Neuronal stem cell (in vitro differentiated cells): ENCODE results near the gene OPTC.

ENCODE experiments used
- DNase-seq: peaks from one replicate; pipeline ENCODE4 v3.0.0-alpha.2; 2013; ENCODE audit warnings: low spot score
- H2AFZ ChIP-seq: one replicate; pipeline ENCODE4 v1.6.1; 2013; ENCODE audit warnings: mild to moderate bottlenecking, low read length, inconsistent platforms
- H2AK5ac ChIP-seq: 2 replicates; pipeline ENCODE4 v1.6.1; 2013; ENCODE audit warnings: low read depth, mild to moderate bottlenecking, inconsistent platforms, low read length, moderate library complexity, mixed read lengths
- H2BK120ac ChIP-seq: 2 replicates; pipeline ENCODE4 v1.6.1; 2013; ENCODE audit warnings: low read depth, mild to moderate bottlenecking, inconsistent platforms, low read length, moderate library complexity, mixed read lengths
- H2BK12ac ChIP-seq: one replicate; pipeline ENCODE4 v1.6.1; 2013; ENCODE audit warnings: low read length, inconsistent platforms
- H2BK15ac ChIP-seq: 2 replicates; pipeline ENCODE4 v1.6.1; 2013; ENCODE audit warnings: mild to moderate bottlenecking, low read length, inconsistent platforms, mixed read lengths
- H2BK5ac ChIP-seq: one replicate; pipeline ENCODE4 v1.6.1; 2013; ENCODE audit warnings: inconsistent platforms, mild to moderate bottlenecking, low read length, moderate library complexity
- H3K14ac ChIP-seq: one replicate; pipeline ENCODE4 v1.6.1; 2013; ENCODE audit warnings: low read length, inconsistent platforms
- H3K18ac ChIP-seq: 2 replicates; pipeline ENCODE4 v1.6.1; 2013; ENCODE audit warnings: low read length, inconsistent platforms
- H3K23ac ChIP-seq: 2 replicates; pipeline ENCODE4 v1.6.1; 2013; ENCODE audit warnings: low read depth, mild to moderate bottlenecking, mixed read lengths, low read length, inconsistent platforms; ENCODE audit not compliant: poor library complexity
- H3K27ac ChIP-seq: replicated peaks from 3 replicates; pipeline ENCODE4 v1.5.1; 2013; ENCODE audit warnings: low read length, inconsistent platforms
- H3K27me3 ChIP-seq, 3 experiments: 2 replicates each; pipeline ENCODE4 v1.6.1; 2013; ENCODE audit warnings: low read length in 3 of 3, mild to moderate bottlenecking in 2 of 3, inconsistent platforms in 1 of 3, low read depth in 1 of 3, mixed read lengths in 1 of 3, moderate library complexity in 1 of 3; ENCODE audit not compliant: control insufficient read depth in 3 of 3, insufficient read depth in 3 of 3
- H3K36me3 ChIP-seq, 2 donors: replicated peaks in 1 of 2; 2 replicates each; pipeline ENCODE4 v1.6.1; 2013; ENCODE audit warnings: low read length in 2 of 2; ENCODE audit not compliant: control insufficient read depth in 2 of 2, insufficient read depth in 2 of 2
- H3K4ac ChIP-seq: 2 replicates; pipeline ENCODE4 v1.6.1; 2013; ENCODE audit warnings: inconsistent platforms, mild to moderate bottlenecking, low read length, moderate library complexity
- H3K4me1 ChIP-seq, 2 donors: 1 replicate in 1 of 2; 2 replicates in 1 of 2; pipeline ENCODE4 v1.6.1; 2013; ENCODE audit warnings: low read length in 2 of 2, low read depth in 1 of 2; ENCODE audit not compliant: control insufficient read depth in 2 of 2, insufficient read depth in 1 of 2
- H3K4me2 ChIP-seq: one replicate; pipeline ENCODE4 v1.6.1; 2013; ENCODE audit warnings: mild to moderate bottlenecking, low read length, inconsistent platforms; ENCODE audit not compliant: insufficient read depth, poor library complexity, severe bottlenecking
- H3K4me3 ChIP-seq, 2 donors: 2 replicates each; pipeline ENCODE4 v1.5.1; 2013; ENCODE audit warnings: low read length in 2 of 2, mild to moderate bottlenecking in 2 of 2, inconsistent platforms in 1 of 2, moderate library complexity in 1 of 2
- H3K79me1 ChIP-seq: one replicate; pipeline ENCODE4 v1.6.1; 2013; ENCODE audit warnings: low read depth, mild to moderate bottlenecking, inconsistent platforms, low read length, moderate library complexity
- H3K9ac ChIP-seq: one replicate; pipeline ENCODE4 v1.6.1; 2013; ENCODE audit warnings: mild to moderate bottlenecking, low read depth, low read length, inconsistent platforms; ENCODE audit not compliant: poor library complexity
- H3K9me3 ChIP-seq, 2 donors: replicated peaks in 1 of 2; 2 replicates each; pipeline versions ENCODE3 to v1.6.1; 2013; ENCODE audit warnings: low read length in 2 of 2, mild to moderate bottlenecking in 2 of 2, inconsistent platforms in 1 of 2, low read depth in 1 of 2, mixed read lengths in 1 of 2, moderate library complexity in 1 of 2; ENCODE audit not compliant: control insufficient read depth in 2 of 2, insufficient read depth in 1 of 2
- H4K8ac ChIP-seq: one replicate; pipeline ENCODE4 v1.6.1; 2013; ENCODE audit warnings: low read depth, mild to moderate bottlenecking, inconsistent platforms, low read length, moderate library complexity
- H4K91ac ChIP-seq: one replicate; pipeline ENCODE4 v1.6.1; 2013; ENCODE audit warnings: low read length, low read depth, mild to moderate bottlenecking, inconsistent platforms; ENCODE audit not compliant: poor library complexity
- WGBS, 2 donors: extraction: QIAGEN DNeasy Blood & Tissue Kit; methylation state at CpG; one replicate each; pipeline ENCODE4 v1.1.7; 2013; ENCODE audit warnings: missing lambda C conversion rate in 2 of 2, mixed read lengths in 1 of 2; ENCODE audit not compliant: insufficient read length in 2 of 2, insufficient replicate concordance in 1 of 2; ENCODE audit errors: extremely low coverage in 2 of 2; 5-methylcytosine and 5-hydroxymethylcytosine counted together

OPTC gene

DNA sequence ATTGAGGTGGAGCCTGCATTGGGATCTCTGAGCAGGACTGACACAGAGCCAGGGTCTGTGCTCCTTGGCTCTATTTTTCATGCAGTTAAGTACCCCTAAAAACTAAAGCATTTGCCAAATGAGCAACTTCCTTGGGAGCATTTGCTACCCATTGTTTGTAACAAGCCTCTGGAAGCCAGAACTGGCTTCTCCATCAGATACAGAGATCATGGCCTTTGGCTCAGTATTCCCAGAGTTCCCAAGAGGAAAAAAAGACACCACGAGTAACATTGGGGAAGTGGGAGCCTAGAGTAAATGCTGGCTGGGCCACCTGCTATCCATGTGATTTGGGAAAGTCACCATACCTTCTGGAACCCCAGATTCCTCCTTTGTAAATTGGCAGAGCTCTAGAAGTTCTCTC, 44.8 kb downstream of the OPTC start:
- no peaks in the 10 kb centered on the region for H3K79me1 ChIP-seq
- no CpG with 5 or more reads among the region's 1 CpG for WGBS, 2 donors
- H4K91ac ChIP-seq, result no peak overlapping the region
- H3K9ac ChIP-seq, result no peak overlapping the region
- no peak overlapping the region for H2BK120ac ChIP-seq
- H2AFZ ChIP-seq, result no peak overlapping the region
- no peak overlapping the region for H2BK12ac ChIP-seq
- H3K4me1 ChIP-seq, result no peaks in the 10 kb centered on the region
- H3K4ac ChIP-seq, result no peak overlapping the region
- H3K4me2 ChIP-seq, result no peak overlapping the region
- no peak overlapping the region for H4K8ac ChIP-seq
- no peak overlapping the region for H3K23ac ChIP-seq
- H3K27me3 ChIP-seq, result peaks cover 0 to 3% (median 0%) of the 10 kb centered on the region in 3 experiments
- no peaks in the 10 kb centered on the region for H3K9me3 ChIP-seq
- no peak for DNase-seq
- H2AK5ac ChIP-seq, result no peak overlapping the region
- H2BK15ac ChIP-seq, result no peak overlapping the region
- no peaks in the 10 kb centered on the region for H3K36me3 ChIP-seq
- H3K27ac ChIP-seq, result no peak overlapping the region
- no peak overlapping the region for H2BK5ac ChIP-seq
- no peak overlapping the region for H3K18ac ChIP-seq
- H3K4me3 ChIP-seq, result no peak overlapping the region
- H3K14ac ChIP-seq, result no peak overlapping the region

- H3K9ac ChIP-seq, result no peak overlapping the region
- no peaks in the 10 kb centered on the region for H3K79me1 ChIP-seq
- H3K4me1 ChIP-seq, result no peaks in the 10 kb centered on the region
- H3K23ac ChIP-seq, result no peak overlapping the region
- H2BK120ac ChIP-seq, result no peak overlapping the region
- H3K4ac ChIP-seq, result no peak overlapping the region
- no peak overlapping the region for H3K27ac ChIP-seq
- no peak overlapping the region for H2BK5ac ChIP-seq
- no peak overlapping the region for H3K14ac ChIP-seq
- no peak overlapping the region for H3K4me2 ChIP-seq
- no CpG with 5 or more reads among the region's 5 CpGs for WGBS, 2 donors
- no peak overlapping the region for H2BK15ac ChIP-seq
- no peaks in the 10 kb centered on the region for H3K9me3 ChIP-seq
- H4K91ac ChIP-seq, result no peak overlapping the region
- no peaks in the 10 kb centered on the region for H3K36me3 ChIP-seq
- no peak overlapping the region for H3K18ac ChIP-seq
- H3K27me3 ChIP-seq, result peaks cover 0 to 3% (median 0%) of the 10 kb centered on the region in 3 experiments
- H2AK5ac ChIP-seq, result no peak overlapping the region
- H2AFZ ChIP-seq, result no peak overlapping the region
- H4K8ac ChIP-seq, result no peak overlapping the region
- DNase-seq, result no peak
- no peak overlapping the region for H2BK12ac ChIP-seq
- H3K4me3 ChIP-seq, result no peak overlapping the region
These were observed 46.0 kb downstream of the OPTC start for GRCh38 chr1:203539831-203540546.

- DNase-seq, result no peak
- H4K8ac ChIP-seq, result no peak overlapping the region
- no peak overlapping the region for H3K27ac ChIP-seq
- H2BK120ac ChIP-seq, result no peak overlapping the region
- no peak overlapping the region for H3K18ac ChIP-seq
- H2BK5ac ChIP-seq, result no peak overlapping the region
- no peak overlapping the region for H3K4me3 ChIP-seq
- H3K36me3 ChIP-seq, result no peaks in the 10 kb centered on the region
- no CpG with 5 or more reads among the region's 3 CpGs for WGBS, 2 donors
- no peak overlapping the region for H2BK12ac ChIP-seq
- no peak overlapping the region for H3K9ac ChIP-seq
- no peak overlapping the region for H3K4me2 ChIP-seq
- no peak overlapping the region for H4K91ac ChIP-seq
- no peaks in the 10 kb centered on the region for H3K27me3 ChIP-seq
- H2AK5ac ChIP-seq, result no peak overlapping the region
- H3K23ac ChIP-seq, result no peak overlapping the region
- H3K4ac ChIP-seq, result no peak overlapping the region
- peaks cover 0 to 4% of the 10 kb centered on the region in 2 donors for H3K4me1 ChIP-seq
- H3K79me1 ChIP-seq, result no peaks in the 10 kb centered on the region
- no peaks in the 10 kb centered on the region for H3K9me3 ChIP-seq
- no peak overlapping the region for H2BK15ac ChIP-seq
- H2AFZ ChIP-seq, result no peak overlapping the region
- H3K14ac ChIP-seq, result no peak overlapping the region
These were observed 50.5 kb downstream of the OPTC start for GRCh38 chr1:203544485-203544884.

DNA sequence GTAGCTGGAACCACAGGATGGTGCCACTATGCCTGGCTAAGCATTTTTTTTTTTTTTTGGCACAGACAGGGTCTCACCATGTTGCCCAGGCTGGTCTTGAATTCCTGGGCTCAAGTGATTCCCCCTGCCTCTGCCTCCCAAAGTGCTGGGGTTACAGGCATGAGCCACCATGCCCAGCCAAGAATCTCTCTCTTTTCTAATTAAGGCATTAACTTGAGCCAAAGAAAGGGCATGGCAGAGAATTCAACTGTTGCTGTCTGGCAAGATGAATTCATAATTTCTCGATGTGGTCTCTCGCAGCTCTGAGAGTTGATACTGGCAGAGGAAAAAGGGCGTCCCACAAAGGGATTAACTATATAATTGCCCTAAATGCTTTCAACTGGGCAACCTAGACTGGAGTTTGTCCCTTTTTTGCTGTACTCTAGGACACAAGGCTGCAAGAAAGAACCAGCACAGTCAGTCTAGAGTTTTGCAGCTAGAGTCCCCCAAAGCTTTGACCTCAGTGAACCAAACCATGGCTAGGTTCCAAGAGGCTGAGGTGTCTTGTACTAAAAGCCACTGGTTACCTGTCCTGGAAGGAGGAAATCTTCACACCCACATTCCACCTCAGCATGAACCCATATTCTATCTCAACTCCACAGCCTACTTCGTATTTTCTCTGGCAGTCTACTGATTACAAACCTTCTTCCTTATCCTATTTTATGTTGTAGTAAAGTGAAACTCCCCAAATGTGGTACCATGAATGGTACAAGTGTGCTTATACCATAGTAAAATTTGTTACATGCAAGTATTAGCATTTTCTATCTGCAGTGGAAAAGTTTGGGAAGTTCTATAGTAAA, 51.2 kb downstream of the OPTC start:
- H4K91ac ChIP-seq, result no peak overlapping the region
- DNase-seq, result no peak
- H4K8ac ChIP-seq, result no peak overlapping the region
- H3K4me1 ChIP-seq, result peaks cover 0 to 6% of the 10 kb centered on the region in 2 donors
- H3K79me1 ChIP-seq, result no peaks in the 10 kb centered on the region
- H3K9me3 ChIP-seq, result no peaks in the 10 kb centered on the region
- no peak overlapping the region for H3K23ac ChIP-seq
- no peak overlapping the region for H2AFZ ChIP-seq
- no peak overlapping the region for H2BK5ac ChIP-seq
- H2BK15ac ChIP-seq, result no peak overlapping the region
- no peak overlapping the region for H3K4ac ChIP-seq
- H3K27me3 ChIP-seq, result no peaks in the 10 kb centered on the region
- no peak overlapping the region for H3K27ac ChIP-seq
- no peak overlapping the region for H3K4me3 ChIP-seq
- no peak overlapping the region for H2BK12ac ChIP-seq
- H3K18ac ChIP-seq, result no peak overlapping the region
- WGBS, 2 donors, result no CpG with 5 or more reads among the region's 4 CpGs
- no peaks in the 10 kb centered on the region for H3K36me3 ChIP-seq
- no peak overlapping the region for H3K14ac ChIP-seq
- no peak overlapping the region for H3K9ac ChIP-seq
- no peak overlapping the region for H3K4me2 ChIP-seq
- H2AK5ac ChIP-seq, result no peak overlapping the region
- no peak overlapping the region for H2BK120ac ChIP-seq
